ENCODE measurements around the gene TWIST2. TPM values are rescaled to one million over a fixed set of nuclear protein-coding genes. Genes with fewer than 3 reads are reported as not detected.

The TWIST2 gene
- total RNA-seq, 3 donors from 2014 or later = 38.2 to 200 (median 178) TPM

DNA sequence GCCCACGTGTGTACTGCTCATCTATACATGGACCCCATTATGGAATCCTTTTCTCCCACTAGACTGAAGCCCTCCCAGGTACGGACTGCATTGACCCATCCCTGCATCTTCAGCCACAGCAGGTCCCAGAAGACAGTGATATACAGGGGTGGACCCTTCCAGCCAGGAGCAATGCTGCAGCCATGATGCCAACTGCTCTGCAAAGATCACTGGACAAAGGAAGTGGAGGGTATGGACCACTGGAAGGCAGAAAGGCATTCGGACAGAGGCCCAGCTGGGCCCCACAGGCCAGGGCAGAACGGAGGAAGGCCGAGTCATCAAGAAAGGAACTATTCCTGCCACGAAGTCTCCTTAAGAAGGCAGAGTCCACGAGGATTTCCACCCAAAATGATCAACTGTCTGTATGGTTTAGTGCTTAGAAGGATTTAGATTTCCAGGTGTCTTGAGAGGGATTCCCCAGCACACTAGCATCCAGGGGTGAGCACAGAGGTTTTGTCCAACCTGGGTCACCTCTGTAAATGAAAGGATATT, 93.4 kb downstream of the TWIST2 start:
- H3K27ac ChIP-seq = no peak overlapping the region
- no peaks in the 10 kb centered on the region for H3K36me3 ChIP-seq
- intact Hi-C loops (cut with DNase I; ENCODE audit: low total_unique reads) = no loop called here
- no peak overlapping the region for H3K4me3 ChIP-seq
- DNase-seq (ENCODE audit: low spot score in 2 of 2) = no peak
- no peaks in the 10 kb centered on the region for H3K4me1 ChIP-seq
- no peaks in the 10 kb centered on the region for H3K9me3 ChIP-seq
- TF ChIP-seq, protein P1, sequence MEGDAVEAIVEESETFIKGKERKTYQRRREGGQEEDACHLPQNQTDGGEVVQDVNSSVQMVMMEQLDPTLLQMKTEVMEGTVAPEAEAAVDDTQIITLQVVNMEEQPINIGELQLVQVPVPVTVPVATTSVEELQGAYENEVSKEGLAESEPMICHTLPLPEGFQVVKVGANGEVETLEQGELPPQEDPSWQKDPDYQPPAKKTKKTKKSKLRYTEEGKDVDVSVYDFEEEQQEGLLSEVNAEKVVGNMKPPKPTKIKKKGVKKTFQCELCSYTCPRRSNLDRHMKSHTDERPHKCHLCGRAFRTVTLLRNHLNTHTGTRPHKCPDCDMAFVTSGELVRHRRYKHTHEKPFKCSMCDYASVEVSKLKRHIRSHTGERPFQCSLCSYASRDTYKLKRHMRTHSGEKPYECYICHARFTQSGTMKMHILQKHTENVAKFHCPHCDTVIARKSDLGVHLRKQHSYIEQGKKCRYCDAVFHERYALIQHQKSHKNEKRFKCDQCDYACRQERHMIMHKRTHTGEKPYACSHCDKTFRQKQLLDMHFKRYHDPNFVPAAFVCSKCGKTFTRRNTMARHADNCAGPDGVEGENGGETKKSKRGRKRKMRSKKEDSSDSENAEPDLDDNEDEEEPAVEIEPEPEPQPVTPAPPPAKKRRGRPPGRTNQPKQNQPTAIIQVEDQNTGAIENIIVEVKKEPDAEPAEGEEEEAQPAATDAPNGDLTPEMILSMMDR (IDR thresholded peaks at IDR 0.05) = no peak
- TF ChIP-seq POLR2A (IDR thresholded peaks at IDR 0.05) = no peak
- no peak for TF ChIP-seq POLR2AphosphoS5 (IDR thresholded peaks at IDR 0.05)
- no peaks in the 10 kb centered on the region for H3K27me3 ChIP-seq

GRCh38 chr2:238942080-238942725, 94.3 kb downstream of the TWIST2 start:
- Histone ChIP-seq H3K9me3 (no peaks in the 10 kb centered on the region), H3K27me3 (no peaks in the 10 kb centered on the region), H3K27ac (no peak overlapping the region), H3K4me1 (no peaks in the 10 kb centered on the region), H3K4me3 (no peak overlapping the region), H3K36me3 (no peaks in the 10 kb centered on the region)
- intact Hi-C loops (cut with DNase I; ENCODE audit: low total_unique reads) = no loop called here
- DNase-seq (ENCODE audit: low spot score in 2 of 2) = no peak
- TF ChIP-seq, protein P1 (IDR thresholded peaks at IDR 0.05) = no peak
- TF ChIP-seq POLR2AphosphoS5 (IDR thresholded peaks at IDR 0.05) = no peak
- TF ChIP-seq POLR2A (IDR thresholded peaks at IDR 0.05) = no peak

GRCh38 chr2:238942726-238943300, 94.9 kb downstream of the TWIST2 start:
- intact Hi-C loops (cut with DNase I; ENCODE audit: low total_unique reads) = no loop called here
- no peak for DNase-seq (ENCODE audit: low spot score in 2 of 2)
- H3K27me3 ChIP-seq = no peaks in the 10 kb centered on the region
- no peak overlapping the region for H3K4me3 ChIP-seq
- TF ChIP-seq POLR2A (IDR thresholded peaks at IDR 0.05) (no peak), POLR2AphosphoS5 (IDR thresholded peaks at IDR 0.05) (no peak)
- TF ChIP-seq, protein P1 (IDR thresholded peaks at IDR 0.05) = no peak
- H3K4me1 ChIP-seq = no peaks in the 10 kb centered on the region
- H3K9me3 ChIP-seq = no peaks in the 10 kb centered on the region
- no peaks in the 10 kb centered on the region for H3K36me3 ChIP-seq
- no peak overlapping the region for H3K27ac ChIP-seq

DNA sequence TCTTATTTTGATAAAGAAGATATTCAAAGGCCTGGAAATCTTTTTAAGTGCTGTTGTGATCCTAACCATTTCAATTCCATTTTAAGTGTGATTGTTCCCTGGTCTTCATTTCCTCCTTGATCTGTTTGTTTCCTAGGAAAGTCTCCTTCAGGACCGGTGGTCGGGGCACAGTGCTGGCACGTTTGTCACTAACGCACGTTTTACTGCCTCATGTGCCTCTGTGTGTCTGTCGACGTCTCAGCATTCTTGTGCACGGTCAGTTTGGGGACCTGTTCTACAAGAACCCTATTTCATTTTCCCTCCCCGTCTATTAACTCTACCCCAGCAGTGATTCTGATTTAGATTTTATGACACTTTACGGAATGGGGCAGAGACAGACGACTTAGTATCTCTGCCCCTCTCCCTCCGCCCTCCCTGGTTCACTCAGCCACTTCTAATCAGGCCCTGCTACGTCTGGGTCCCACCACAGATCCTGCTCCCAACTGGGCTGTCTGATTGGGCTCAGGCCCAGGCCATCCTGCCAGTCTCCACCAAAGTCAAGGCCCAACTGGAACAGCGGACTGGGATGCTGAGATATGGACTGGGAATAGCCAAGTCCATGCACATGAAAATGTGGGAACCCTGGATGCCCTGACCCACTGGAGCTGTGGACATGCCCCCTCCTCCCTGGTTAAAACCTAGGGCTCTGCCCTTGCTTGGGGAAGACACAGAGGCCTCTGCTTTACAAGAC, 95.6 kb downstream of the TWIST2 start:
- H3K4me1 ChIP-seq = no peaks in the 10 kb centered on the region
- H3K36me3 ChIP-seq = no peaks in the 10 kb centered on the region
- no peak overlapping the region for H3K4me3 ChIP-seq
- no peaks in the 10 kb centered on the region for H3K27me3 ChIP-seq
- no peaks in the 10 kb centered on the region for H3K9me3 ChIP-seq
- DNase-seq (ENCODE audit: low spot score in 2 of 2) = no peak
- intact Hi-C loops (cut with DNase I; ENCODE audit: low total_unique reads) = no loop called here
- H3K27ac ChIP-seq = no peak overlapping the region
- TF ChIP-seq POLR2AphosphoS5 (IDR thresholded peaks at IDR 0.05) = no peak
- no peak for TF ChIP-seq POLR2A (IDR thresholded peaks at IDR 0.05)
- TF ChIP-seq, protein P1 (IDR thresholded peaks at IDR 0.05) = no peak

All from breast epithelium (tissue), 4 donors.